Right lobe of liver (tissue), 6 donors: ENCODE measurements around the gene PCTP. TPM values are rescaled to one million over a fixed set of nuclear protein-coding genes. Genes with fewer than 3 reads are reported as not detected.

Experiments used
- ATAC-seq, 4 donors: fragments of 200-7000 bp; cut with Tn5 transposase; one replicate each; pipeline ENCODE4 v1.9.1; 2020; ENCODE audit warnings: mild to moderate bottlenecking in 4 of 4, moderate library complexity in 4 of 4
- DNase-seq, 3 donors: peaks; one replicate each; pipeline ENCODE4 v3.0.0-alpha.2; 2020
- H3K27ac ChIP-seq, 3 donors: fragments of 200-600 bp; one replicate each; pipeline ENCODE4 v1.8.0; 2022
- H3K27me3 ChIP-seq, 2 donors: fragments of 200-600 bp; one replicate each; pipeline ENCODE4 v1.8.0; 2022
- H3K36me3 ChIP-seq, 4 donors: fragments of 200-600 bp; sonication (generic) in 1 of 4; one replicate each; pipeline versions ENCODE4 v1.5.1 to v1.8.0; 2017 to 2022; ENCODE audit warnings: control low read depth in 1 of 4
- H3K4me1 ChIP-seq, 4 donors: fragments of 200-600 bp; sonication (generic) in 1 of 4; one replicate each; pipeline versions ENCODE4 v1.5.1 to v1.8.0; 2017 to 2022; ENCODE audit warnings: control low read depth in 1 of 4
- H3K4me3 ChIP-seq, 3 donors: fragments of 200-600 bp; one replicate each; pipeline ENCODE4 v1.8.0; 2022
- H3K9me3 ChIP-seq, 4 donors: fragments of 200-600 bp; sonication (generic) in 1 of 4; one replicate each; pipeline versions ENCODE4 v1.5.1 to v1.8.0; 2017 to 2022; ENCODE audit warnings: control low read depth in 1 of 4
- CTCF ChIP-seq, 4 donors: fragments of 200-600 bp in 3 of 4; fragments of 450-650 bp in 1 of 4; IDR thresholded peaks; one replicate each; pipeline versions ENCODE4 v1.5.1 to v1.8.0; 2016 to 2022; ENCODE audit warnings: antibody characterized with exemption in 4 of 4, mild to moderate bottlenecking in 2 of 4
- POLR2A ChIP-seq: fragments of 450-650 bp; IDR thresholded peaks from one replicate; pipeline ENCODE4 v1.6.1; 2017; ENCODE audit warnings: antibody characterized with exemption, mild to moderate bottlenecking
- WGBS: methylation state at CpG from one replicate; pipeline ENCODE4 v1.1.6; 2018; ENCODE audit warnings: low coverage, low lambda C conversion rate; ENCODE audit not compliant: insufficient coverage; ENCODE audit errors: missing lambda C conversion rate; 5-methylcytosine and 5-hydroxymethylcytosine counted together
- intact Hi-C, 2 donors: fragments of 100-400 bp; cut with DNase I; formaldehyde crosslinking; loops; one replicate each; pipeline versions ENCODE4 v1.11.2 to v1.14.1; 2022
- total RNA-seq, 6 experiments: library from RNA; depleted of rRNA in 2 of 6; stranded (reverse); fragments of >200 nt in 2 of 6; fragmentation: NEBNext Ultra II Directional in 3 of 6; extraction: Animal tissue kit (Norgen Biotek cat#: 25700) in 3 of 6; gene quantifications; one replicate each; pipeline versions ENCODE4 v1.1.0 to v1.2.4, GENCODE V29; 2016 to 2023
- donor health status: DM: no; HTN: yes; CAD: no.
- donor health status: DM: no; HTN: no; CAD: no.
- donor health status: DM: no; HTN: no; CAD: no.
- donor health status: DM: no; HTN: yes; CAD: no.
- donor health status: DM: no; HTN: yes; CAD: no.

PCTP gene
- total RNA-seq, 6 experiments from 2014 or later = 27.4 to 82.6 (median 68.1) TPM

GRCh38 chr17:55731586-55732250 is 19.1 kb upstream of the PCTP start:
- peak overlapping the region; percentile 66 to 95 (median 92) for H3K27ac ChIP-seq
- H3K4me1 ChIP-seq = peaks cover 0 to 43% (median 16%) of the 10 kb centered on the region in 4 donors
- TF ChIP-seq CTCF (IDR thresholded peaks at IDR 0.05) (no peak), POLR2A (peak; percentile 70)
- intact Hi-C loops = no loop called here
- H3K9me3 ChIP-seq = no peaks in the 10 kb centered on the region
- no peaks in the 10 kb centered on the region for H3K36me3 ChIP-seq
- H3K4me3 ChIP-seq = peak overlapping the region; percentile 9 to 39 (median 28)
- ATAC-seq (peak; percentile 74 to 77 (median 76)), DNase-seq (peak; percentile 33 to 82 (median 62))
- H3K27me3 ChIP-seq = no peaks in the 10 kb centered on the region
- 10% methylated on average over 7 of the region's 10 CpGs for WGBS

GRCh38 chr17:55734128-55734781 is 16.6 kb upstream of the PCTP start:
- peaks cover 0 to 42% (median 17%) of the 10 kb centered on the region in 4 donors for H3K4me1 ChIP-seq
- H3K27me3 ChIP-seq = no peaks in the 10 kb centered on the region
- H3K9me3 ChIP-seq = no peaks in the 10 kb centered on the region
- TF ChIP-seq CTCF (IDR thresholded peaks at IDR 0.05) (no peak), POLR2A (no peak)
- no peaks in the 10 kb centered on the region for H3K36me3 ChIP-seq
- H3K4me3 ChIP-seq = no peak overlapping the region
- intact Hi-C loops = no loop called here
- 46% methylated on average over 4 of the region's 4 CpGs for WGBS
- ATAC-seq = no peak
- no peak for DNase-seq
- H3K27ac ChIP-seq = peak overlapping the region in 2 of 3 donors; percentile 92 to 95

- no peak for TF ChIP-seq POLR2A
- TF ChIP-seq CTCF (IDR thresholded peaks at IDR 0.05) = peak; percentile 68 to 72 (median 70)
- intact Hi-C loops = no loop called here
- Histone ChIP-seq H3K9me3 (no peaks in the 10 kb centered on the region), H3K4me3 (no peak overlapping the region), H3K27me3 (no peaks in the 10 kb centered on the region), H3K4me1 (peaks cover 0 to 32% (median 16%) of the 10 kb centered on the region in 4 donors), H3K36me3 (no peaks in the 10 kb centered on the region), H3K27ac (no peak overlapping the region)
- peak; percentile 18 to 21 (median 18) for ATAC-seq
- DNase-seq = peak in 1 of 3 donors; percentile 56
- 24% methylated on average over 5 of the region's 5 CpGs for WGBS
Observed at GRCh38 chr17:55735731-55736405, 15.0 kb upstream of the PCTP start.

DNA sequence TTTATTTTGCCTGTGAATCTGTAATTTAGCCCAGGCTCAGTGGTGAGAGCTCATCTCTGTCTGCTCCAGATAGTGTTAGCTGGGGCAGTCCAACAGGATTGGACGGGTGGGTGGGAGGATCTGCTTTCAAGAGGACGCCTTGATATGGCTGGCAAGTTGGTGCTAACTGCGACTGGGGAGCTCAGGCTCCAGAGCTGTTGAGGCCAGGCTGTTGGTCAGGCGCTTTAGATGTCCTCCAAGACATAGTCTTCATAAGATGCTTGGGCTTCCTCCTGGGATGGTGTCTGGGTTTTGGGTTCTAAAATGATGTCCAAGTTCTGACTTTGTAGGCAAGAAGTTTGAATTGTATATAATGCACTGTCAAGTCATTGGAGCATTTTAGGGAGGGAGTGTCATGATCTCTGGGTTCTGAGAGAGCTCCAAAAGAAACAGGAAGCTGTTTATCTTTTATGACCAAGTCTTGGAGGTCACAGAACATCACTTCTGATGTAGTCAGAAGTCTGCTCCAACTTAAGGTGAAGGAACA is 12.8 kb upstream of the PCTP start:
- Histone ChIP-seq H3K27me3 (no peaks in the 10 kb centered on the region), H3K4me3 (no peak overlapping the region), H3K9me3 (no peaks in the 10 kb centered on the region), H3K27ac (no peak overlapping the region), H3K4me1 (peaks cover 0 to 20% (median 7%) of the 10 kb centered on the region in 4 donors), H3K36me3 (no peaks in the 10 kb centered on the region)
- ATAC-seq (no peak), DNase-seq (no peak)
- intact Hi-C loops = no loop called here
- TF ChIP-seq POLR2A = no peak
- 72% methylated on average over 3 of the region's 4 CpGs for WGBS
